PC-9 (cell line): ENCODE data around the gene SMIM24. TPM values are rescaled to one million over a fixed set of nuclear protein-coding genes. Genes with fewer than 3 reads are reported as not detected.

Experiments used
- BruUV-seq: library from RNA; stranded (reverse); fragments of 400-500 nt; replicated peaks from 2 replicates; lab custom pipeline; 2021; lab: Mats Ljungman, UMichigan
- CTCF ChIA-PET: fragments of 300-600 bp; sonication (Branson Sonifier 250); formaldehyde crosslinking; loops from one replicate; lab custom pipeline; 2022; ENCODE audit warnings: antibody characterized with exemption; lab: Charles Lee
- POLR2A ChIA-PET: fragments of 300-600 bp; sonication (Branson Sonifier 250); formaldehyde crosslinking; loops from one replicate; lab custom pipeline; 2022; ENCODE audit warnings: antibody characterized with exemption; ENCODE audit not compliant: unreplicated experiment; lab: Charles Lee
- DNase-seq, 2 experiments: peaks; one replicate each; pipeline versions ENCODE4 v3.0.0 to v3.0.0-alpha.2; 2015 to 2022; ENCODE audit warnings: mixed read lengths in 1 of 2
- H2AFZ ChIP-seq: fragments of 200-600 bp; sonication (generic); 2 replicates; pipeline ENCODE4 v1.8.1; 2017; ENCODE audit warnings: antibody characterized with exemption
- H3F3A ChIP-seq: fragments of 200-600 bp; sonication (generic); 2 replicates; pipeline ENCODE4 v1.8.1; 2017; ENCODE audit warnings: antibody characterized with exemption, mild to moderate bottlenecking, low read depth; ENCODE audit not compliant: insufficient read depth
- H3K27ac ChIP-seq: fragments of 200-600 bp; sonication (generic); 2 replicates; pipeline ENCODE4 v1.6.1; 2016; ENCODE audit warnings: mixed run types
- H3K27me3 ChIP-seq: fragments of 200-600 bp; sonication (generic); 2 replicates; pipeline ENCODE4 v1.6.1; 2016; ENCODE audit warnings: low read depth, mixed run types; ENCODE audit not compliant: insufficient read depth
- H3K36me3 ChIP-seq: fragments of 200-600 bp; sonication (generic); 2 replicates; pipeline ENCODE4 v1.6.1; 2016; ENCODE audit warnings: low read depth, mixed run types
- H3K4me1 ChIP-seq: fragments of 200-600 bp; sonication (generic); replicated peaks from 2 replicates; pipeline ENCODE4 v1.6.1; 2016; ENCODE audit warnings: mixed run types; ENCODE audit not compliant: insufficient read depth
- H3K4me2 ChIP-seq: fragments of 200-600 bp; sonication (generic); 2 replicates; pipeline ENCODE4 v1.6.1; 2017; ENCODE audit warnings: mixed run types
- H3K4me3 ChIP-seq: fragments of 200-600 bp; sonication (generic); 2 replicates; pipeline ENCODE4 v1.6.1; 2016; ENCODE audit warnings: mixed run types
- H3K79me2 ChIP-seq: fragments of 200-600 bp; sonication (generic); 2 replicates; pipeline ENCODE4 v1.6.1; 2017; ENCODE audit warnings: low read depth, mixed run types
- H3K9me2 ChIP-seq: fragments of 200-600 bp; sonication (generic); 2 replicates; pipeline ENCODE4 v1.8.1; 2017; ENCODE audit warnings: mild to moderate bottlenecking; ENCODE audit not compliant: insufficient read depth
- H3K9me3 ChIP-seq: fragments of 200-600 bp; sonication (generic); 2 replicates; pipeline ENCODE4 v1.8.1; 2016; ENCODE audit warnings: low read depth; ENCODE audit not compliant: insufficient read depth
- H4K20me1 ChIP-seq: fragments of 200-600 bp; sonication (generic); 2 replicates; pipeline ENCODE4 v1.8.1; 2017; ENCODE audit not compliant: insufficient read depth
- EZH2 ChIP-seq: fragments of 200-600 bp; sonication (generic); IDR thresholded peaks from 2 replicates; pipeline ENCODE4 v1.8.0; 2017; ENCODE audit warnings: antibody characterized with exemption, low read depth
- intact Hi-C: fragments of 100-400 bp; cut with micrococcal nuclease; formaldehyde crosslinking; loops from one replicate; pipeline ENCODE4 v1.10.0; 2022; ENCODE audit not compliant: unreplicated experiment
- total RNA-seq: library from RNA; stranded (reverse); gene quantifications from 2 replicates; pipeline ENCODE4 v1.2.3, GENCODE V29; 2021
- TF ChIP-seq, protein P1 (sequence below): fragments of 200-600 bp; sonication (generic); conservative IDR thresholded peaks from 2 replicates; pipeline ENCODE4 v1.6.1; 2017; ENCODE audit warnings: mixed run types, antibody characterized with exemption, mild to moderate bottlenecking, moderate library complexity

The SMIM24 gene
- total RNA-seq, 1 experiment from 2014 or later, result not detected

DNA sequence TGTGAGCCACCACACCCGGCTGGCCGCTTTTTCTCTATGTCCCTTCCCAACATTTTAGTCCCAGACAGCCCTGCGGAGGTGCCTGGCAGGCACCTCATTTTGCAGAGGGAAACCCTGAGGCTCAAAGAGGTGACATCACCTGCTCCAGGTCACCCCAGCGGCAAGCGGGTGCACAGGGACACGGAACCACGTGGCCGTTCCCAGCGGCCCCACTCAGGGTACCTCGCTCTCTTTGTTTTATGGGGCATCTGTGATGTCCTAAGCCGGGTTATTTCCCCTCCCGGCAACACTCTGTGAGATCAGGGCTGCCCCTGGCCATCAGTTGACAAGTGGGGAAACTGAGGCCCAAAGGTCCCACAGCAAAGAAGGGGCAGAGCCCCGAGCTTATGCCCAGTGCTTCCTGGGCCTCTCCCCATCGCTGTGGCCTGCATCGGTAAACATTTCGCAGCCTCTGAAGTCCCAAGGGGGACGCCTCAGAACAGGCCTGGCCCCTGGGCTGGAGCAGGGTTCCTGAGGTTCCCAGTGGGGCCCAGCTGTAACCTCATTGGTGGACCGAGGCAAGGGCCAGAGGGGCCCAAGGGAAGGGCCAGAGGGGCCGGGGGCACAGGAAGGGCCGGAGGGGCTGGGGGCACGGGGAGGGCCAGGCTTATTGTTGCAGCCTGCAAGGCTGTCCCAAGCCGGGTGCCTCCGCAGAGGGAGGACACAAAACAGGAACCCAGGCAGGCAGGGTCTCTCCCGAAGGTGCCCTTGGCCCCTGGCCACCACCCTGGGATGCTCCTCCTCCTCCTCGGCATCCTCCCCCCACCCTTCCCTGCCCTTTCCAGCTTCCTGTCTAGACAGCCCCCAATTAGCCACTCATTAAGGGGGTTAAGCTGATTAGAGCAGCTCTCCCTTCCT lies 39.0 kb downstream of the SMIM24 start:
- TF ChIP-seq, protein P1, sequence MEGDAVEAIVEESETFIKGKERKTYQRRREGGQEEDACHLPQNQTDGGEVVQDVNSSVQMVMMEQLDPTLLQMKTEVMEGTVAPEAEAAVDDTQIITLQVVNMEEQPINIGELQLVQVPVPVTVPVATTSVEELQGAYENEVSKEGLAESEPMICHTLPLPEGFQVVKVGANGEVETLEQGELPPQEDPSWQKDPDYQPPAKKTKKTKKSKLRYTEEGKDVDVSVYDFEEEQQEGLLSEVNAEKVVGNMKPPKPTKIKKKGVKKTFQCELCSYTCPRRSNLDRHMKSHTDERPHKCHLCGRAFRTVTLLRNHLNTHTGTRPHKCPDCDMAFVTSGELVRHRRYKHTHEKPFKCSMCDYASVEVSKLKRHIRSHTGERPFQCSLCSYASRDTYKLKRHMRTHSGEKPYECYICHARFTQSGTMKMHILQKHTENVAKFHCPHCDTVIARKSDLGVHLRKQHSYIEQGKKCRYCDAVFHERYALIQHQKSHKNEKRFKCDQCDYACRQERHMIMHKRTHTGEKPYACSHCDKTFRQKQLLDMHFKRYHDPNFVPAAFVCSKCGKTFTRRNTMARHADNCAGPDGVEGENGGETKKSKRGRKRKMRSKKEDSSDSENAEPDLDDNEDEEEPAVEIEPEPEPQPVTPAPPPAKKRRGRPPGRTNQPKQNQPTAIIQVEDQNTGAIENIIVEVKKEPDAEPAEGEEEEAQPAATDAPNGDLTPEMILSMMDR, result no peak
- TF ChIP-seq EZH2, result no peak
- ChIA-PET POLR2A (interaction anchor here (0.6 kb wide), 1 partner anchor 421 kb away, joined by 5 read pairs; no protein-coding TSS in a partner anchor), CTCF (no interaction called here)
- BruUV-seq, result no TSS peak
- no peaks in the 10 kb centered on the region for H3K4me1 ChIP-seq
- no peak for DNase-seq
- no peak overlapping the region for H3K4me3 ChIP-seq
- no peak overlapping the region for H3K27ac ChIP-seq
- no peaks in the 10 kb centered on the region; the same call in 1 of the 2 replicates for H4K20me1 ChIP-seq
- no peaks in the 10 kb centered on the region for H3K79me2 ChIP-seq
- no peak overlapping the region for H2AFZ ChIP-seq
- H3F3A ChIP-seq, result no peaks in the 10 kb centered on the region
- intact Hi-C loops, result no loop called here
- no peak overlapping the region for H3K4me2 ChIP-seq
- H3K27me3 ChIP-seq, result no peaks in the 10 kb centered on the region
- H3K9me3 ChIP-seq, result no peaks in the 10 kb centered on the region
- no peaks in the 10 kb centered on the region for H3K9me2 ChIP-seq
- H3K36me3 ChIP-seq, result no peaks in the 10 kb centered on the region

DNA sequence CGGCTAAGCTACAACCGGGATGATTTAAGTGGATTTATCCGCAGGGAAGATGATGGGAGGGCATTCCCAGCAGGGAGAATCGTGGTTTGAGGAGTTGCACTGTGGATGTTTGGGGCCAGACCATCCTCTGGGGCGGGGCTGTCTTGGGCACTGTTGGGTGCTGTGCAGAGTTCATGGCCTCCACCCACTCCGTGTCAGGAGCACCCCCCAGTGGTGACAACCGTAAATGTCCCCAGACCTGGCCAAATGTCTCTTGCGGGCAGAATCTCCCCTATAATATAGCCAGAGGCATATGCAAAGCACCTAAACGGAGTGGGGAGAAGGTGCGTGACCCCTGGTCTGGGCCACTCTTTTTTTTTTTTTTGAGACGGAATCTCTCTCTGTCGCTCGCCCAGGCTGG lies 40.2 kb downstream of the SMIM24 start:
- Histone ChIP-seq H3K36me3 (no peaks in the 10 kb centered on the region), H3K9me3 (no peaks in the 10 kb centered on the region), H3K4me3 (no peak overlapping the region), H3K4me2 (no peak overlapping the region), H4K20me1 (no peaks in the 10 kb centered on the region; the same call in 1 of the 2 replicates), H3K9me2 (no peaks in the 10 kb centered on the region), H2AFZ (no peak overlapping the region), H3K27ac (no peak overlapping the region), H3K4me1 (no peaks in the 10 kb centered on the region), H3F3A (no peaks in the 10 kb centered on the region), H3K27me3 (no peaks in the 10 kb centered on the region), H3K79me2 (no peaks in the 10 kb centered on the region)
- no peak for TF ChIP-seq EZH2
- TF ChIP-seq, protein P1, result peak; percentile 50
- ChIA-PET CTCF (no interaction called here), POLR2A (interaction anchor here (0.5 kb wide), 1 partner anchor 30 kb away, joined by 5 read pairs; no protein-coding TSS in a partner anchor)
- no TSS peak for BruUV-seq
- peak in 1 of 2 experiments; percentile 12 for DNase-seq
- intact Hi-C loops, result no loop called here

DNA sequence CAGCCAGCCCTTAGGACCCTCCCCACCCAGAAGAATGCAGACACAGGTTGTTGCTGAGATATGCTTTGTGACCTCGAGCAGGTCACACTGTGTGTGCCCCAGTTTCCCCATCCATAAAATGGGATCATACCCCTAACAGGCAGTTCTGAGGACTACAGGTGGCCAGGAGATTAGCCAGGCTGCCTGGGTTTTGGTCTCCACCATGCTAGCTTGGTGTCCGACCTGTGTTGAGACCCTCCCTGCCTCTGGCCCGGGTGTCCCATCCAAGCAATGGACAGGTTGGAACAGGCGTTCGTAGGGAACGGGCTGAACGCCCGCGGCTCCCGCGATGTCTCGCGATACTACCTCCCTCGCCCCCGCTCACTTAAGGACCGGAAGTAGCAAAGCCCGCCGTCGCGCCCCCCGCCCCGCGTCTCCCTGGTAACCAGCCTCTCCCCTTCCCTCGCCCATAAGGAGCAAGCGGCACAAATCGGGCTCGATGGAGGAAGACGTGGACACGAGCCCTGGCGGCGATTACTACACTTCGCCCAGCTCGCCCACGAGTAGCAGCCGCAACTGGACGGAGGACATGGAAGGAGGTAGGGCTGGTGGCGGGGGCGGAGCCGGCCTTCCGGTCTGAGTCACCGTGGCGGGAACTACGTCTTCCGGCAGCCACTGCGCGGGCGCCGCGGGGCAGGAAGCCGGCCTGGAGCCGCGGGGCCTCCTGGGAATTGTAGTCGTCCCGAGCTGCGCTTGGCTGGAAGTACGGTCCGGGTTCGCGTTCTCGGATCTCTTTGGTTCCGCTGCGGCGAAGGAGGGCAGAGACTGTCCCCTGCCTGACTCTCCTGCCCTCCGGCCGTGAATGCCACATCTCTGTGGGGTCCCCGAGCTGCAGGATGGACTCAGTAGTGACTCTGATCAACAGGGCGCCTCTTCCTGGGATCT lies 45.4 kb downstream of the SMIM24 start:
- ChIA-PET CTCF (interaction anchor here (0.6 kb wide), 1 partner anchor 50 kb away, joined by 3 read pairs; no protein-coding TSS in a partner anchor), POLR2A (no interaction called here)
- TF ChIP-seq, protein P1, result no peak
- TF ChIP-seq EZH2, result no peak
- BruUV-seq, result TSS peak; percentile 25
- Histone ChIP-seq H3K9me2 (no peaks in the 10 kb centered on the region), H3K36me3 (no peaks in the 10 kb centered on the region), H2AFZ (peak overlapping the region; percentile 80), H3F3A (peaks cover 8% of the 10 kb centered on the region; the same call in 1 of the 2 replicates), H3K4me2 (peak overlapping the region; percentile 66), H3K79me2 (no peaks in the 10 kb centered on the region), H4K20me1 (no peaks in the 10 kb centered on the region; the same call in 1 of the 2 replicates), H3K27me3 (no peaks in the 10 kb centered on the region), H3K4me3 (peak overlapping the region; percentile 59; the same call in 1 of the 2 replicates), H3K9me3 (no peaks in the 10 kb centered on the region), H3K4me1 (no peaks in the 10 kb centered on the region), H3K27ac (peak overlapping the region; percentile 60; the same call in 1 of the 2 replicates)
- DNase-seq, result peak; percentile 76 to 90
- intact Hi-C loops, result no loop called here
